ENCODE measurements around the gene TANK.
"Not testable (repeated sequence)": the region's sequence is repeated elsewhere in the genome, so short reads cannot be mapped to it uniquely, and the experiment has no call there.

The TANK gene

DNA sequence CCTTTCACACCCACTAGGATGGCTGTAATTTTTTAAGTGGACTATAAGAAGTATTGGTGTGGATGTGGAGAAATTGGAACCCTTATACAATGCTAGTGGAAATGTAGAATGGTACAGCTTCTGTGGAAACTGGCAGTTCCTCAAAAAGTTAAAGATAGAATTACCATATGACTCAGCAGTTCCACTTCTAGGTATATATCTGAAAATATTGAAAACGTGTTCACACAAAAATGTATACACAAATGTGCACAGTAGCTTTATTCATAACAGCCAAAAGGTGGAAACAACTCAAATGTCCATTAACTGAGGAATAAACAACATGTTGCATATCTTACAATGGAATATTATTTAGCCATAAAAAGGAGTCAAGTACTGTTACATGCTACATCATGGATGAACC is 17.7 kb downstream of the TANK start:
- DNase-seq (ENCODE audit: low spot score): no peak
- Histone ChIP-seq H3K4me3 (no peak overlapping the region), H3K27ac (no peak overlapping the region)
- TF ChIP-seq, protein P1, sequence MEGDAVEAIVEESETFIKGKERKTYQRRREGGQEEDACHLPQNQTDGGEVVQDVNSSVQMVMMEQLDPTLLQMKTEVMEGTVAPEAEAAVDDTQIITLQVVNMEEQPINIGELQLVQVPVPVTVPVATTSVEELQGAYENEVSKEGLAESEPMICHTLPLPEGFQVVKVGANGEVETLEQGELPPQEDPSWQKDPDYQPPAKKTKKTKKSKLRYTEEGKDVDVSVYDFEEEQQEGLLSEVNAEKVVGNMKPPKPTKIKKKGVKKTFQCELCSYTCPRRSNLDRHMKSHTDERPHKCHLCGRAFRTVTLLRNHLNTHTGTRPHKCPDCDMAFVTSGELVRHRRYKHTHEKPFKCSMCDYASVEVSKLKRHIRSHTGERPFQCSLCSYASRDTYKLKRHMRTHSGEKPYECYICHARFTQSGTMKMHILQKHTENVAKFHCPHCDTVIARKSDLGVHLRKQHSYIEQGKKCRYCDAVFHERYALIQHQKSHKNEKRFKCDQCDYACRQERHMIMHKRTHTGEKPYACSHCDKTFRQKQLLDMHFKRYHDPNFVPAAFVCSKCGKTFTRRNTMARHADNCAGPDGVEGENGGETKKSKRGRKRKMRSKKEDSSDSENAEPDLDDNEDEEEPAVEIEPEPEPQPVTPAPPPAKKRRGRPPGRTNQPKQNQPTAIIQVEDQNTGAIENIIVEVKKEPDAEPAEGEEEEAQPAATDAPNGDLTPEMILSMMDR (IDR thresholded peaks at IDR 0.05): no peak

DNA sequence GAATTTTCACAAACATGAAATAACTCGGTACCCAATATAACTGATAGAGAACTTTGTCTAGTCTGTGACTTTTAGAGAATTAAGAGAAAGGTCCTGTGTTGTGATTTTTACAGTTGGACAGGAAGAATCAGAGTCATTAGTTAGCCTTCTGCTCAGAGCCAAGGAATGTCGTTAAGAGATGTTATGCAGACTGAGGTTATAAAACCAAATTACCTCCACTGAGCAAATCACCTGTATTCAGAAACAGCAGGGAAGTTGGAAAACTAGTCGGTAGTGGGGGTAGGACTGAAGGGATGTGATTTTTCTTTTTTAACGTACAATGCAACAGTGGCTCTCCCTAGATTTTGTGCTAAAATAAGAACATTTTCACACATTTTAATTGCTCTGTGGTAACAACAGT is 18.5 kb downstream of the TANK start:
- no peak overlapping the region for H3K4me3 ChIP-seq
- TF ChIP-seq, protein P1 (IDR thresholded peaks at IDR 0.05): no peak
- DNase-seq (ENCODE audit: low spot score): no peak
- H3K27ac ChIP-seq: no peak overlapping the region

DNA sequence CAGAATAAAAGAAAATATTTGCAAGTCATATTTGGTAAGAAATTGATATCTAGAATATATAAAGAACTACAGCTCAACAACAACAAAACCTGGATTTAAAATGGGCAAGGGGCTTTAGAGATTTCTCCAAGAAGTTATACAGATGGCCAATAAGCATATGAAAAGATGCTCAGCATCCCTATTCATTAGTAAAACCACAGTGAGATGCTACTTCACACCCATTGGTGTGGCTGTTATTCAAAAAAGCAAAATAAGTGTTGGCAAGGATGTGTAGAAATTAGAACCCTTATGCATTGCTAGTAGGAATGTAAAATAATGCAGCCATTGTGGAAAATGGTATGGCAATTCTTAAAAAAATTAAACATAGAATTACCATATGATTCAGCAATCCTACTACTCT is 29.8 kb downstream of the TANK start:
- no peak overlapping the region for H3K4me3 ChIP-seq
- no peak for DNase-seq (ENCODE audit: low spot score)
- no peak overlapping the region for H3K27ac ChIP-seq
- TF ChIP-seq, protein P1 (IDR thresholded peaks at IDR 0.05): no peak

DNA sequence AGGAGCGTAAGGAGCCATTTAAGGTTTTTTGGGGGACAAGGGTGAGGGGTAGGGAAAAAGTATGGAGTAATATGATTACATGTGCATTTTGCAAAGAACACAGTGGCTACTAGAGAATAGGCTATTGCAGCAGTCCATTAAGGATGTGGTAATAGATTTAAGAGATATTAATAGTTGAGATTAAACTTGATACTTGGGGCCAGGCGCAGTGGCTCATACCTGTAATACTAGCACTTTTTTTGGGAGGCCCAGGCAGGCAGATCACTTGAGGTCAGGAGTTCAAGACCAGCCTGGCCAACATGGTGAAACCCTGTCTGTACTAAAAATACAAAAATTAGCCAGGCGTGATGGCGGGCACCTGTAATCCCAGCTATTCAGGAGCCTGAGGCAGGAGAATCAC is 35.4 kb downstream of the TANK start:
- not testable (repeated sequence) for H3K4me3 ChIP-seq; H3K27ac ChIP-seq; DNase-seq (ENCODE audit: low spot score)

DNA sequence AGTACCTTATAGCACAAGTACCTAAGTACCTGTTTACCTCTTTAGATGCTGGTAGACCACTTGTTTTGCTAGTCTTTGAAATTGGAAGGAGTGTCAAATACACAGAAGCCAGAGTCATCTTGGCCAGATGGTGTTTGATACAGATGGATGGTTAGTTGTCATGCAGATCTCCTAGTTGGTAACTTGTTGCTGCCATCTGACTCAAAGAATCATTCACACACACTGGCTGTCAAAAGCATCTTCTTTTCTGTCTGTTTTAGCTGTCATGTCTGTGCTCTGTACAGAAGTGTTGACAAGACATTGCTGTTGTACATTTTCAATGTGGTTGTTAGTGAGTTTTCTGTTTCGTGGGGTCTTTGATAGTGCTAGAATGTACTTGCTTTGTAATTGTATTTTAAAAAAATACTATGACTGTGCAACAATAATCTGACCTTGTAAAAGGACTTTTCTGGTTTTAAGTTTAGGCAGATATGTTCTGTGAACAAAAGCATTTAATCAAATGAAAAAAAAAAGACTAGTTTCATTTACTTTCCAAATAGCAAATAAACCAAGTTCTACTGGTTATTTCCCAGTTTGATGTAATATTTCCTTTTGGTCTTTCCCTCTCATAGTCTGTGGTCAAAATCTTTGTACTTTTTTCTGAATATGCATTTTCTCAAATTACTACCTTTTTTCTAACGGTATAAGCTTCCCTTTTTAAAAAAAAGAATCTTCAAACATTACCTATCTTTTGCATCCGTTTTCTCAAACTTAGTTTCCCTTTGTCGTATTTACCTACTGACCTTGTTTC is 39.9 kb downstream of the TANK start:
- no peak for DNase-seq (ENCODE audit: low spot score)
- TF ChIP-seq, protein P1 (IDR thresholded peaks at IDR 0.05): no peak

DNA sequence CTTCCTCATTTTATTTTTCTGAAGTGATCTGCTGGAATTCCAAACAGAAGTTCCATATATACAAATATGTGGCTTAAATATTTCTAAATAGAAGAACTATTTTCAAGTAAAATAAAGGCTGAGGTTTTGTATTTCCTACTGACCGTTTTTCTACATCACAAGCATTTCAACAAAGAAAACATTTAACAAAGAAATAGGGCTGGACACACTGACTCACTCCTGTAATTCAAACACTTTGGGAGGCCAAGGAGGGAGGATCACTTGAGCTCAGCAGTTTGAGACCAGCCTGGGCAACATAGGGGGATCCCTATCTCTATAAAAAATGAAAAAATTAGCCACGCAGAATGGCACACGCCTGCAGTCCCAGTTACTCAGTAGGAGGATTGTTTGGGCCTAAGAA is 44.6 kb downstream of the TANK start:
- H3K4me3 ChIP-seq: no peak overlapping the region
- no peak overlapping the region for H3K27ac ChIP-seq
- DNase-seq (ENCODE audit: low spot score): no peak
- TF ChIP-seq, protein P1 (IDR thresholded peaks at IDR 0.05): no peak

More for the DNA sequence above, 39.9 kb downstream of the TANK start:
- Histone ChIP-seq H3K27ac (no peak overlapping the region), H3K4me3 (no peak overlapping the region)

DNA sequence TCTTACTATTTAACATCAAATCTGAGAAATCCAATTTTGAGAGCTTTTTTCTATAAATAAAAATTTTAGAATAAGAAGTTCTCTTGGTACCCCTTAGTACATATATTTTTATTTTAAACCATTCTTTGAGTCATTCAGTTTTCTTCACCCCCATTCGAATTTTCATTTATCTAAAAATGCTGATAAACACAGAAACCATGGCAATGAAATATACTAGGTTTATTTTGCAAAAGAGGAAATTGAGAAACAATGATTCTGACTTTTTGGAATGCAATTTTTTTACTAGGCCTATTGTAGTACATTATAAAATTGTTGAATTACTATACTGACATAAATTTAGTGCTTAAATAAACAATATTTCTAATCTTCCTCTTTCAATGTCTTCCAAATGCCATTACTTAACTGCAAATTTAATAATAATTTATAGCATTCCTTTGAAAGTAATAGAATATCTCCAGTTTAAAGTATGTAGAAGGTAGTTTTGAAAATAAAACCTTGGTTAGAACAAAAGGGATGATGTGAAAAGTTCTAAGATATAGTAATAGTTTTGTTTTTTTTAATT is 46.3 kb downstream of the TANK start:
- TF ChIP-seq, protein P1 (IDR thresholded peaks at IDR 0.05): no peak
- Histone ChIP-seq H3K4me3 (no peak overlapping the region), H3K27ac (no peak overlapping the region)
- no peak for DNase-seq (ENCODE audit: low spot score)
